Right ventricle myocardium superior (tissue), 1 donor: ENCODE data around the gene DNAH8. TPM values are rescaled to one million over a fixed set of nuclear protein-coding genes. Genes with fewer than 3 reads are reported as not detected.

Experiments
- ATAC-seq: fragments of 200-7000 bp; cut with Tn5 transposase; one replicate; pipeline ENCODE4 v1.9.1; 2020; ENCODE audit warnings: mild to moderate bottlenecking; ENCODE audit not compliant: poor library complexity
- DNase-seq: peaks from one replicate; pipeline ENCODE4 v3.0.0-alpha.2; 2020
- intact Hi-C: fragments of 100-400 bp; cut with DNase I; formaldehyde crosslinking; loops from one replicate; pipeline ENCODE4 v1.11.2; 2022
- total RNA-seq: library from RNA; stranded (reverse); fragmentation: NEBNext Ultra II Directional; extraction: Animal tissue kit (Norgen Biotek cat#: 25700); gene quantifications from one replicate; pipeline ENCODE4 v1.2.1, GENCODE V29; 2021
- donor health status: DM: no; HTN: yes; CAD: no; lungs with severe emphysema.

The DNAH8 gene
- total RNA-seq, 1 donor from 2014 or later, result 0.03 TPM

- intact Hi-C loops, result no loop called here
- DNase-seq, result no peak
- ATAC-seq, result peak; percentile 28
These were observed 334.6 kb downstream of the DNAH8 start for GRCh38 chr6:39049575-39050283.

- intact Hi-C loops, result no loop called here
- DNase-seq (no peak), ATAC-seq (no peak)
These were observed 335.5 kb downstream of the DNAH8 start for GRCh38 chr6:39050453-39051112.

GRCh38 chr6:39051399-39052122 is 336.4 kb downstream of the DNAH8 start:
- ATAC-seq (no peak), DNase-seq (no peak)
- intact Hi-C loops, result no loop called here

- intact Hi-C loops, result no loop called here
- DNase-seq (no peak), ATAC-seq (no peak)
These were observed 338.0 kb downstream of the DNAH8 start for GRCh38 chr6:39053016-39053624.

GRCh38 chr6:39053854-39054576 is 338.9 kb downstream of the DNAH8 start:
- no peak for ATAC-seq
- intact Hi-C loops, result no loop called here
- no peak for DNase-seq

GRCh38 chr6:39054577-39055142 is 339.5 kb downstream of the DNAH8 start:
- intact Hi-C loops, result no loop called here
- no peak for DNase-seq
- ATAC-seq, result peak; percentile 45

- DNase-seq, result no peak
- intact Hi-C loops, result no loop called here
These were observed 340.6 kb downstream of the DNAH8 start for GRCh38 chr6:39055661-39056060.

GRCh38 chr6:39056191-39056590 is 341.1 kb downstream of the DNAH8 start:
- DNase-seq, result no peak
- intact Hi-C loops, result no loop called here
- no peak for ATAC-seq

More at GRCh38 chr6:39055661-39056060, 340.6 kb downstream of the DNAH8 start:
- ATAC-seq, result no peak

GRCh38 chr6:39056681-39057080 is 341.6 kb downstream of the DNAH8 start:
- ATAC-seq, result no peak
- intact Hi-C loops, result no loop called here
- DNase-seq, result no peak

GRCh38 chr6:39057251-39058155 is 342.4 kb downstream of the DNAH8 start:
- intact Hi-C loops, result no loop called here
- no peak for DNase-seq
- no peak for ATAC-seq

GRCh38 chr6:39058471-39059147 is 343.5 kb downstream of the DNAH8 start:
- intact Hi-C loops, result no loop called here
- DNase-seq, result no peak
- ATAC-seq, result no peak

- ATAC-seq (no peak), DNase-seq (no peak)
- intact Hi-C loops, result no loop called here
These were observed 344.6 kb downstream of the DNAH8 start for GRCh38 chr6:39059496-39060310.

GRCh38 chr6:39060467-39061160 is 345.5 kb downstream of the DNAH8 start:
- intact Hi-C loops, result no loop called here
- DNase-seq, result no peak
- ATAC-seq, result peak; percentile 13

GRCh38 chr6:39061182-39061581 is 346.1 kb downstream of the DNAH8 start:
- no peak for ATAC-seq
- intact Hi-C loops, result no loop called here
- no peak for DNase-seq

GRCh38 chr6:39061588-39061987 is 346.5 kb downstream of the DNAH8 start:
- ATAC-seq (no peak), DNase-seq (no peak)
- intact Hi-C loops, result no loop called here
